HG03025 (cell line): ENCODE measurements around the gene COL4A1.

Experiments
- ATAC-seq: cut with Tn5 transposase; IDR thresholded peaks from one replicate; pipeline ENCODE4 v1.9.1; 2021; ENCODE audit warnings: mild to moderate bottlenecking, moderate library complexity; ENCODE audit not compliant: unreplicated experiment, low FRiP score

COL4A1 gene

DNA sequence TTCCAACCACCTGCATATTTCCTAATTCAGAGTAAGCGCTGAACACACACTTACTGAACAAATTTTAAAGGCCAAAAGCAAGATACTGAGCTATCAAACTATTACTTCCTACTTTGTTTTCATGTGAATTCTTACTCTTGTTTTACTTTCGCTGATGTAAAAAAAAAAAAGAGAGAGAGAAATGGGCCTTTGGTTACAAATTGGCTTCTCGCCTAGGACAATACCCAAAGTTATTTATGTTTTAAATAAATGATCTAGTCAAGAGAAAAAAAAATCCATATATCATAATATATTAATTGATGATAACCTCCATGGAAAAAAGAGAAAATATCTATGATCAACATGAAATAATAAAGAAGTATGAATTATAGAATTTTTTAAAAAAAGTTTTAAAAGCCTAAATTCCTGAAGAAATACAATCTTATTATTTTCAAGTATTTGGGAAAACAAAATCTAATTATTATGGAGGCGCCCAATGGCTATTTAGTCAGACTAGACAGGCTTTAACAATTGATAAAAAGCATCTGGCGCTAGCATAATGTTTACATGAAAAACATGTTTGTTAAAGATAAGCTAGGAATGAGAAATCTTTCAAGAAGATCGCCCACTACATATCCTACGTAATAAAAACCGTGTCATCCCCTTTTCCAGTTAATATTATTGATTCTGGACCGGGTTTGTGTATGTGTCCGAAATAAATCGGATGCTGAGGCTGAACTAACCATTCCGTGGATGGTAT is 9.0 kb downstream of the COL4A1 start:
- no peak for ATAC-seq

DNA sequence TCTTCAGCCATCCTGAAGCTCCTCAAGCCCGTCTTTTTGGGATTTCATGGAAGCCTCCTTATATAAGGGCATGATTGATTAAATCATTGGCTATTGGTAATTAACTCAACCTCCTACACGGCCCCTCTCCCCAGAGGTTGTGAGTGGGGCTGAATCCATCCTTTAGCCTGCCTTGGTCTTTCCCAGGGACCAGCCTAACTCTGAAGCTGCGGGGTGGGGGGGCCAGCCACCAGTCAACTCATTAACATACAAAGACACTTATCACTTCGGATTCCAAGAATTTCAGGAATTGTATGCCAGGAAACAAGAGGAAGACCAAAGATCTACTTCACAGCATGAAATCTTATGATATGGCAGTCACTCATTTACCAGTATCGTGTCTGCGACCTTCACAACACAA is 9.9 kb downstream of the COL4A1 start:
- no peak for ATAC-seq

- no peak for ATAC-seq
Measured at GRCh38 chr13:110294622-110295021, 12.3 kb downstream of the COL4A1 start.

DNA sequence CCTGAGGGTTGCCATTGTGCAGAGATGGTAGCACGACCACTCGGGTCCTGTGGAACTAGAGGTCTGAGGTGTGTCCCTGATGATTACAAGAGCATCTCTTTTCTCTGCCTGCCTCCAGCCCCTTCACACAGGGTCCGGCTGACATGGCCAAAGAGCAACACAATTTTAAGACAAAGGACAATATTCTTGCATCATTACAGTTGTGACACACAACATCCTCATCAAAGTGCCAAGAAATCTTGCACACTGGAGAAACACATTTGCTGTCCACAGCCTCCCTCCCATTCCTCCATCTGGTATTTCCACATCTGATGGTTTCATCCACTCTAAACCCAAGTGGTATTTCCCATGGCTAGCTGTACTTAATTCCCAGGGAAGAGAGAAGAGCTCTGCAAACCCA is 12.8 kb downstream of the COL4A1 start:
- ATAC-seq: no peak

DNA sequence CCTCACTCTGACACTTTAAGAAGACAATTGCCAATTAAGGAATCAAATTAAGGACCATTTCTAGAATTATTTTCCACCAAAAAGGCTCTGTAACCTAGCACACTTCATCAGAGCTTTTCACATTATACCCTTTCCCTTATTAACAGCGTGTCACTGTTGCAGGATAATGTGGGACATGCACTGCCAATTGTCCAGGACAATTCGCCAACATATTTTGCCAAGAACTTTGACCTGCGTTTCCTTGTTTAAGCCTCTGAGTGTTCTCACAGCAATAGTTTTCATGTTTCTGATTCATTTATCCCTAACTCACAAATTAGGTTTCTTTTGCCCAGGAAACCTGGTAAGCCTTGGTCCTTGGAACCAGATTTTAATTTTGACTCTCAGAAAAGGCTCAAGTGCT is 13.3 kb downstream of the COL4A1 start:
- no peak for ATAC-seq

DNA sequence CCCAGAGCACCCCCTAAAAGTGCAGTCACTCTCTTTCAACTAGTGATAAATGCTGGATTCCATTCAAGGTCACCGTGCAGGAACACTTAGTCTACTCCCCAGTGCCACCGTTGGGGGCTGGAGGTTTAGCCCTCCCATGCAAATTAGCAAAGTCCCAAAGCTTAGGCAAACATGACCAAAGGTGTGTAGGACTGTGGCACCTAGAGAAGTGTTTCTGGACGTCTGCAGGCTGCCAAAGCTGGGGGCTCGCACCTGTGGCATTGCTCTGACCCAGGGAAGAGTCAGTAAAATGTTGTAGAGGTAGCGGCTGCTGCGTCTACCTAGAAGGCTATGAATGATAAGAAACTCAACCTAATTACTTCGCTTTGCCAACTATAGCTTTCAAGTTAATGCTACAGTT is 13.9 kb downstream of the COL4A1 start:
- ATAC-seq: no peak

GRCh38 chr13:110291286-110291685 is 15.7 kb downstream of the COL4A1 start:
- no peak for ATAC-seq

GRCh38 chr13:110290826-110291225 is 16.1 kb downstream of the COL4A1 start:
- no peak for ATAC-seq

DNA sequence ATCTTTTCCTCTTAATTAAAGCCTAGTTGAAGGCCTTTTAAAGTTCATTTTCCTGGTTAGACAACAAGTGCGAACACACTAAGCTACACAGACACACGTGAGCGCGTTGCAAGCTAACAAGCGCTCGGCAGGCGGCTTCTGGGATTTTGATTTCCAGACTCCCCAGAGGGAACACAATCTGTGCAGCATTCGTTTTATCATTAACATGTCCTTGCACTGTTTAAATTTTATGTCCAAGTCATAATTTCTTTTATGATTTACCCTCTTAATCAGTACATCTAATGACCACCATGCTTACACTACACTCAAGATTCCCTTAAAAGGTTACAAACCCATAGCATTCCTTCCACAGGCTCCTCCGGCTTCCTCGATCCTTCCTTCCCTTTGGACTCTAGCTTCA is 16.8 kb downstream of the COL4A1 start:
- no peak for ATAC-seq

GRCh38 chr13:110289661-110290060 is 17.3 kb downstream of the COL4A1 start:
- no peak for ATAC-seq

DNA sequence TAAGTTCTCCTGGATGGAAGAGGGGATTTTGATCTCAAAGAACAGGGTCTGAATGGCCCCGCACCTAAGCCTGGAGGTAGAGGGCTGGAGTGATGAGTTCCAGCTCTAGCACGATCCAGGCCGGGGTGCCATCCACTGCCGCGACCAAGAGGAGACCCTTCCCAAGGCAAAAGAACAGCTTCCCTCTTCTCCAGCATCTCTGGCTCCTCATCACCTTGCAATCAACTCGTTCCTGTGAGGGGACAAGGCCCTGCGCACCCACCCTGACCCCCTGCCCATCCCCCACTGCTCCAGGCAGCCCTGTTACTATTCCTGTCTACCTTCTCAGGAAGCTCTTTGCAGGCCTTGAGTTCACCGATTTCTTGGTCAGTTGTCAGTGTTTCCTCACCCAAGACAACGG is 17.8 kb downstream of the COL4A1 start:
- ATAC-seq: no peak

DNA sequence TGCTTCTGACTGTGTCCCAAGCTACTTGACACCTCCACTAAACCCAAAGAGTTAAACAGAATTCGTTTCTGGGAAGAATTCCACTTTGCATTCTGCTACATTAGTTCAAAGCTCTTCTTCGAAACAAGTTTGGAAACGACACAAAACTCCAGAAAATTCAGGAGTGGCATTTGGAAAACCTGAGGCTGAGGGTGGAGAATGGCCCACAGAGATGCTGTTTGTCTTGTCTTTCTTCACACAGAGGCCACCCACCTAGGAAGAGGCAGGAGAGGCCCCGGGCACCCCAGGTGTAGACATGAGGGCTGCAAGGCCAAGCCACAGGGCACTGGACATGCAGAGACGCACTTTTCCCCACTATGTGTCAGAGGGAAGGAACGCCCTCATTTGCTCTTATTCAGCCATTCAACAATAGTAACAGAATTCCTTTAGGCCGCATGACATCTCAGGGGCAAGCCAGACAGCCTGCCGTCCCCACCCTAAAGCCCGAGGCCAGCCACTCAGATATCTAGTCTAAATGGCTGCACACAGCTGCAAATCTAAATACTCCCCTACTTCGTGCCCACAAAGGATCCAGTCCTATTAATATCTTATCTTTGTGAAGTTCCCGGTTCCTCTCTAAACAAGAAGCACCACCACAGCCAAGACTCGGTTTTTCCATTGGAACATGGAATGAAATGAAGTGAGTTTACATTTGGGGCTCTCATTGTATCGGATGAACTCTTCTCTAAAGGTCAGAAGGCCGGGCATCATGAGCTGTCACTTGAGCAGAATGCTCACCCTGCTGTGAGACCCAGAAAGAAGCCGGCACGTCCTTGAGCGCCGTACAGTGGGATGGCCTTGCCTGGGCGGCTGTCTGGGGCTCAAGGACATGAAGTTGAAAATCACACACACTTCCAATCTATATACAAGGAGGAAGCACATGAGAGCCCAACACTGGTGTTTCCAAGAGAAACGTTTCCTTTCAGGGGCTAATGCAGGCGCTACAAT is 19.8 kb downstream of the COL4A1 start:
- no peak for ATAC-seq

DNA sequence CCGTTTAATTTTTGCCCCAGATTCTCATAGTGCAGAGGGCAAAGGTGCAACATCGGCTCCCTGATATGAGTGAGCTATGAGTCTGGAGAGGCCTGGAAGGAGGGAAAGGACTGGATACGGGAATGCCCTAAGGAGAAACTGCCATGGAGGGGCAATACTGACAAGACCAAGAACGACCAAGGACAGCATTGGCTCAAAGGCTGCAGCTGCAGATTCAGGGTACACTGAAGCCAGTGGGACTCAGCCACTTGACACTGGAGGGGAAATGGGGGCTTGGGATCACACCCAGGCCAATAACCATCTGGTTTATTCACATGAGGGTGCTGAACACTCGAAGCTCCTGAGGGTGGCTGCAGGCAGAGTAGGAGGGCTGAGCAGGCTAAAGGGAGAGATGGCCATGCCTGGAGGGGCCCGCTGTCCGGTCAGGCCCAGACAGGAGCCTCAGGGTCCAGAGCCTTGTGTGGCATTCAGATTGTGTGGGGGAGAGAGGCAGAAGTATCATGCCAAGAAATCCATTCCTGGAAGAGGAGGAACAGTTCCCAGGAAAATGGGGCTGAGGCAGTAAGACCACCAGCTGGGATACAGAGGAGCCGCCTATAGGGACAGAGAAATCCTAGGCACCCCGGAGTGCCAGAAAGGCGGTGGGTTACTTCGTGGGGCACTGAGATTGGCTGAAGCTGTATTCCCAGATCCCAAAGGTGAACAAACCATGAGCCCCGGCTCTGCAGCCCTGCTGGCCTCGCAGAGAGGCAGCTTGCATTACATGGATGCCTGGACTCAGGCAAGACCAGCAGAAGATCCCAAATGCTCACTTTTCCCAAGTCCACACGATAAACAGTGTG is 20.7 kb downstream of the COL4A1 start:
- no peak for ATAC-seq

GRCh38 chr13:110284779-110285484 is 22.0 kb downstream of the COL4A1 start:
- no peak for ATAC-seq

DNA sequence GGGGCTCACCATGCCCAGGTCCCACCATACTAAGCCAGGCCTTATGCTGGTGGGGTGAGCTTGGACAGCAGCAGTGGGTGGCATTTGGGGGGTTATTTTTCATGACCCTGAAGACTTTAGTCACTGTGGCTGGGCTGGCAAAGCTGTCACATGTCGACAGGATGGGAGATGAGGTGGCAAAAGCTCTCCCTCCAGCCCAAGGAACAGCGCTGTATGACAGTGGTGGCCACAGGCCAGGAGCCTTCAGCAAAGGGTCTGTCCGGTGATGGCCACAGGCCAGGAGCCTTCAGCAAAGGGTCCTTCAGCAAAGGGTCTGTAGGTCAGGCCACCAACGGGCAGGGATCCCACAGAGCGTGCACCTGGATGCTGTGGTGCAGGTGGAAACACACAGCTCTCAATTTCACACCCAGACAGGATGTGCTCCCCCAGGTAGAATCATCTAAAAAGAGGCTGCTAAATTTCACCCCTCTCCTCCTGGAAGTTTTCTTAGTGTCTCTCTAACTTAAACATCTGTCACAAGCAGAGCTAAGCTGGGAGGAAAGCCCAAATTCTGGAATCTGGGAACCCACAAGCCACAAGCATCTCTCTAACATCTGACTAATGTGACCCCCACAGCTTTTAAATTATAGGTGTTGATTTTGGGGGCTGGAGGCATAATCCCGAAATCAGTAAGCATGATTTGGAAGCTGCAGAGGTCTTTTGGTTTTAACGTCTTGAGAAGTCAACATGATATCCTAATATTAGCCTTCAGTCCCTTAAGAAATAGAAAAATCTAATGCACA is 23.0 kb downstream of the COL4A1 start:
- ATAC-seq: no peak

- ATAC-seq: no peak
Measured at GRCh38 chr13:110282316-110282841, 24.6 kb downstream of the COL4A1 start.

- no peak for ATAC-seq
Measured at GRCh38 chr13:110281736-110282135, 25.2 kb downstream of the COL4A1 start.

DNA sequence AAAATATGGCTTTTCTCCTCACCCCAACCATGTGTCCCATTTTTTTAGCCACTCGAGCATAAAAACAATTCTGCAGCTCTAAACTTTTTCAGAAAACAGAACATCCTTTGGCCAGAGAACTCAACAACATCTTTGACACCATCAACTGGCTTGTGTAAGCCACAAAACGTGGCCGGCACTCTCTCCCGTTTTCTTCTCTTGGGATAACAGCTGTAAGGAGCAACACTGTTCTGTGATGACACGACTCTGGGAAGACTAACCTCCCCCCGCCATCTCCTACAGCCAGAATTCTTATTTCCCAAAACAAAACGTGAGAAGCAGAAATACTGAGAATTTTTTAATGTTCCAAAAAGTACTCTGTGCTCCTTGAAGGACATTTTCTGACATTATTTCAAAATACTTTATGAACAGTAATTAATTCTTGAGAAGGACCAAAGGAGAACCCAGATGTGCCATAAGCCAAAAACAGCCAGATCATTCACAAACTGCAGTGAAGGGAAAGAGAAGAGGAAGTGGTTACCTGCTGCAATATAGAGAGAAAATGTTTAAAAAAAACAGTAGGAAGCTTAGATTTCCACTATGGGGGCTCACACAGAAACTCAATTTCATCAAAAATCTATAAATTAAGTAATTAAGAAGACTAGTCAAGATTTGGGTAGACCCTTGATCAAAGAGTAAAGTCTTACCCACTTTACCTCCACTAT is 25.8 kb downstream of the COL4A1 start:
- ATAC-seq: no peak
